ENCODE measurements around the gene WDR41.
"Not testable (repeated sequence)": the region's sequence is repeated elsewhere in the genome, so short reads cannot be mapped to it uniquely, and the experiment has no call there.

Gene WDR41

DNA sequence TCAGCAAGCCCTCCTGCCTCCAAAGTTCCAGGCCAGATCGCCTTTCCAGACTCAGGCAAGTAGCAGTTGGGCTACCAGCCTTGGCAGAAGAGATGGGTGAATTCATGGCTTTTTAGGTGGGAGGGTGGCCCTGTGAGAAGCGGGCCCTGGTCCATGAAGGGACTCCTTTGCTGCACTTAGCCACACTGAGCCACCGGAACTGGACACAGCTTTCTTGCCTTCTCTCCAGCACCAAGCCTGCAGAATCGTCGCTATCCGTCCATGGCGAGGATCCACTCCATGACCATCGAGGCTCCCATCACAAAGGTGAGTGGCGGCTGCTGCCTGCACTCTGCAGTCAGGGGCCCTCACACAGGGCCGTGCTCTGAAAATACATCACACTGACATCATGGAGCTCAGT is 85.0 kb downstream of the WDR41 start:
- no peaks in the 10 kb centered on the region for H3K36me3 Mint-ChIP-seq (ENCODE audit: low read depth)
- H3K4me3 Mint-ChIP-seq = no peak overlapping the region
- H3K27ac Mint-ChIP-seq = no peak overlapping the region
- peaks cover 19% of the 10 kb centered on the region for H3K27me3 Mint-ChIP-seq (ENCODE audit: low read depth)
- H3K9me3 Mint-ChIP-seq = no peaks in the 10 kb centered on the region
- H3K4me1 Mint-ChIP-seq (ENCODE audit: low read depth) = peaks cover 4% of the 10 kb centered on the region

DNA sequence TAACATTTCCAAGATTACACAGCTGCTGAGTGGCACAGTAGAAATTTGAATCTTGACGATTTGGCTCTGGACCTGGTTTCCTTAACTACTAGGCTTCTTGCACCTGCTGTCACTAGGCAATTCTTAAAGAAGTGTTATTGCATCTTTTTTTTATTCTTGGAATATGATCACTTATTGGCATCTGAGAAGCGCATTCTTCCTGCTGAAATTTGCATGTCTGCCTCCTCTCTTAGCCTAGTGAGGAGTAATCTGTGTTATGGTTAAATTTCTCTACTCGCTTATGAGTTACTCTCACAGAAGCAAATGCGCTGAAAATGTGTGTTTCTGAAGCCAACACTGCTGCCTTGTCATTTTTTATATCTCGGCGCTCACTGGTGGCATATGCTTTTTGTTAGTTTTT is 89.3 kb downstream of the WDR41 start:
- no peaks in the 10 kb centered on the region for H3K36me3 Mint-ChIP-seq (ENCODE audit: low read depth)
- H3K9me3 Mint-ChIP-seq = no peaks in the 10 kb centered on the region
- H3K4me3 Mint-ChIP-seq = no peak overlapping the region
- H3K27me3 Mint-ChIP-seq (ENCODE audit: low read depth) = peaks cover 22% of the 10 kb centered on the region
- peaks cover 2% of the 10 kb centered on the region for H3K4me1 Mint-ChIP-seq (ENCODE audit: low read depth)
- H3K27ac Mint-ChIP-seq = no peak overlapping the region

DNA sequence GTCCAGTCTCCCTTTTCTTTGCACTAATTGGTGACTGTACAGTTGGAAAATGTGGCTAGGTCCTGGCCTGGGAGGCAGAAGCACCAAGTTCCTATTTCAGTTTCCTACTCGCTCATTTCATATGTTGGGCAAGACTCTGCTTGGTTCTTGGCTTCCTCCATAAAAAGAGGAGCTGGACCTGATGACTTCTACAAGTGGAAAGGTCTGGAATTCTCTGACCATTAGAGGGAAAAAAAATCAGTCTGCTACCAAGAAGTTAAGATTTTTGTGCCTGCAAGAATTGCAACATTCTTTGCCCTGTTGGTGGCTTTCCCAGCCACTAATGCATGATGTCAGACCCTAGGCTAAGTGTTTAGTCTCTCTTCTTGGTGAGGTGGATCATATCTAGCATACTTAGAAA is 91.5 kb downstream of the WDR41 start:
- Mint-ChIP-seq H3K27ac (no peak overlapping the region), H3K9me3 (no peaks in the 10 kb centered on the region), H3K27me3 (ENCODE audit: low read depth) (peaks cover 12% of the 10 kb centered on the region), H3K36me3 (ENCODE audit: low read depth) (no peaks in the 10 kb centered on the region), H3K4me1 (ENCODE audit: low read depth) (peaks cover 4% of the 10 kb centered on the region), H3K4me3 (no peak overlapping the region)

DNA sequence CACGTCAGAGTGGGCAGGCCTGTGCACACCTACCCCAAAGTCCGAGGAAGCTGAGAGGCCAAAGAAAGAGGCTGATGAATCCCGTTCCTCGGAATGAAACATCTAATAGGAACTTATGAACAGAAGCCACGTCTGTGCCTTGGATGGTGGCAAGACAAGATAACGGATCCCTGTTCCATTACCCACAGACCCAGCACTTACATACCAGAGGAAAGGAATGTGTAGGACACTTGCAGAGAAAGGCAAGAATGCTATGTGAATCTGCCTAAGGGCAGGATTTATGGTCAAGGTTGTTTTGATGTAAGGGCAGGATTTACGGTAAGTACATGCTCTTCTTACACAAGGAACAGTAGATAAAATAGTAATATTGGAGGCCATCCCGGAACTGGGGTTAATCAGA is 93.2 kb downstream of the WDR41 start:
- Mint-ChIP-seq H3K4me1 (ENCODE audit: low read depth) (peaks cover 2% of the 10 kb centered on the region), H3K4me3 (no peak overlapping the region), H3K9me3 (no peaks in the 10 kb centered on the region), H3K27me3 (ENCODE audit: low read depth) (peaks cover 12% of the 10 kb centered on the region), H3K27ac (no peak overlapping the region), H3K36me3 (ENCODE audit: low read depth) (no peaks in the 10 kb centered on the region)

DNA sequence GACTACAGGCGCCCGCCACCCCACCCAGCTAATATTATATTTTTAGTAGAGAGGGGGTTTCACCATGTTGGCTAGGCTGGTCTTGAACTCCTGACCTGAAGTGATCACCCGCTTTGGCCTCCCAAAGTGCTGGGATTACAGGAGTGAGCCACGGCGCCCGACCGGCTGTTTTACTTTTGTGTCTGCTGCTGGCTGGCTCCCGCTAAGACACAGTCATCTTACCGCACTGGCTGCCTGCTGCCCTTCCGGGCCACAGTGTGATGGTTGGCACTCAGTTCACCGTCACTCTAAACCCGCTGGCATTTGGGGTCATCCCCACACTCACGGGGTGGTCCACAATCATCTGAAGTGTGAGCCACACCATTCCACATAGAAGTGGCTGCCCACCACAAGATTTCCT is 93.7 kb downstream of the WDR41 start:
- Mint-ChIP-seq H3K9me3 (no peaks in the 10 kb centered on the region), H3K36me3 (ENCODE audit: low read depth) (no peaks in the 10 kb centered on the region), H3K27ac (no peak overlapping the region), H3K4me1 (ENCODE audit: low read depth) (peaks cover 2% of the 10 kb centered on the region), H3K27me3 (ENCODE audit: low read depth) (peaks cover 12% of the 10 kb centered on the region), H3K4me3 (no peak overlapping the region)

DNA sequence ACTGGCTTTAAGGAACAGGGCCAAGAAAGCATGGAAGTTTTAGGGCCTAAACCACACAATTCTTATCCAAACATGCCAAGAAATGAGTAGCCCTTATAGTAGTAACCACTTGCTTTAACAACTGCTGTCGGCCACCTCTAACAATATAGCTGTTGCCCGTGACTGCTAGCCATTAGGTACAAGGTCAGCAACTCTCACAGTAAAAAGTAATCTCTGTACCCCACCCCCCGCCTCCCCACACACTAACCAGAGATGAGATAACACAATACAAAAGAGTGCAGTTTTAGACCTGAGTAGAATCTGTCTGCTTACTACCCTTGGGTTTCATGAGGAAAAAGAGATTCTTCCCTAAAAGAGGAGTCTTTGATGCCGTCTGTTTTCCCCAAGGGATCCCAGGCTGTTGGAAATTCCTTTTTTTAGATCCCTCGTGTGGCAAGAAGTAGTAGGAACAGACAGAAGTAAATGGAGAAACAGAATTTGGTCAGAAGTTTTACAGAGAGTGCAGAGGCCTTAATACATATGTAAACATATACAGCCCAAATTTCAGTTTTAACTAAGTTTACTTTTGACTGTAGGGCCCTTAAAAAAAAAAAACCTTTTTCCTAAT is 94.3 kb downstream of the WDR41 start:
- Mint-ChIP-seq H3K9me3 (no peaks in the 10 kb centered on the region), H3K4me1 (ENCODE audit: low read depth) (peaks cover 2% of the 10 kb centered on the region), H3K27ac (no peak overlapping the region), H3K36me3 (ENCODE audit: low read depth) (no peaks in the 10 kb centered on the region), H3K27me3 (ENCODE audit: low read depth) (peaks cover 12% of the 10 kb centered on the region), H3K4me3 (no peak overlapping the region)

DNA sequence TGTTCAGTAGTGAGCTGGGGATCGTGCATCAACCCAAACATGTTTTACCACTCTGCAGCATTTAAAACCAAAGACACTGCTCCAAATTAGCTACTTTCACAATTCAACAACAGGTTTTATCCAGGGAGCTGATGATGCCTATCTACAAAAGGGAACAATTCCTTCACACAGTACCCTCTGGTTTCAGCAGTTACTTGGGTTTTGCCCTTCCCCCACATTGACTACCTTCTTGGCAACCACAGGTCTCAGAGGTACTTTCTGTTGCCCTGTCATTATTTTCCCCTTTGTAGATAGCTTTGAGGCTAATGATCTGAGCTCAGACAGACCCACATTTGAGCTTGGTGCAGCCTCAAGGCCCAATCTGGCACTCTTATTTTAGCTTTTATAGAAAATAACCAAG is 96.1 kb downstream of the WDR41 start:
- no peaks in the 10 kb centered on the region for H3K9me3 Mint-ChIP-seq
- H3K4me3 Mint-ChIP-seq = no peak overlapping the region
- peaks cover 7% of the 10 kb centered on the region for H3K27me3 Mint-ChIP-seq (ENCODE audit: low read depth)
- peaks cover 2% of the 10 kb centered on the region for H3K4me1 Mint-ChIP-seq (ENCODE audit: low read depth)
- no peaks in the 10 kb centered on the region for H3K36me3 Mint-ChIP-seq (ENCODE audit: low read depth)
- no peak overlapping the region for H3K27ac Mint-ChIP-seq

DNA sequence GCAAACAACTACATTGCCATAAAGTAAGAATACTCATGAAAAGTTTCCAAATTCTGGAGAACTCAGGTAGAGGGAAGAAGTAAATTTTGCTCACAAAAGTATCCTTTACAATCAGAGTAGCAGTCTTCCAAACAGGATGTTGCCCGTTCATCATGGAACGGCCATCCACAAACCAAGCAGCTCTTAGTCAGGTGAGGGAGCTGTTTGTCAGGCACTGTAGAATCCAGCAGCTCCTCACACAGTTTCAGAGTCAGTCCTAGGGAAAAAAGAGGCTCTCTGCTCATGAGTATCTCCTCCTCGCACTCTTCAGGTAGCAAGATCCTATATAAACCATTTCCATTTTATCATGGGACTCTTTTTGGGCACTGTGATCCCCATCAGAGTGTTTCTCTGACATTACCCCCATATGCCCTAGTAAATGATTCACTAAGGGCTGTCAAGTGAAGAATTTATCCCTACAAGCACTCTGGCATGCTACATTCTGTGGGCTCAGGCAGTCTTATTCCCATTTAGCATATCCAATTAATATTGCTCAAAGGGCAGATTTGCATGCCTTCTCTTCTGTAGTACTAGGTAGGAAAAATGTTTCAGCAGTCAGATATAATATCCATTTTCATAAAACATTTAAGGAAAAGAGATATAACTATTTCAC is 97.9 kb downstream of the WDR41 start:
- H3K36me3 Mint-ChIP-seq (ENCODE audit: low read depth) = no peaks in the 10 kb centered on the region
- no peak overlapping the region for H3K27ac Mint-ChIP-seq
- H3K4me1 Mint-ChIP-seq (ENCODE audit: low read depth) = peaks cover 6% of the 10 kb centered on the region
- no peaks in the 10 kb centered on the region for H3K9me3 Mint-ChIP-seq
- H3K27me3 Mint-ChIP-seq (ENCODE audit: low read depth) = no peaks in the 10 kb centered on the region
- no peak overlapping the region for H3K4me3 Mint-ChIP-seq

DNA sequence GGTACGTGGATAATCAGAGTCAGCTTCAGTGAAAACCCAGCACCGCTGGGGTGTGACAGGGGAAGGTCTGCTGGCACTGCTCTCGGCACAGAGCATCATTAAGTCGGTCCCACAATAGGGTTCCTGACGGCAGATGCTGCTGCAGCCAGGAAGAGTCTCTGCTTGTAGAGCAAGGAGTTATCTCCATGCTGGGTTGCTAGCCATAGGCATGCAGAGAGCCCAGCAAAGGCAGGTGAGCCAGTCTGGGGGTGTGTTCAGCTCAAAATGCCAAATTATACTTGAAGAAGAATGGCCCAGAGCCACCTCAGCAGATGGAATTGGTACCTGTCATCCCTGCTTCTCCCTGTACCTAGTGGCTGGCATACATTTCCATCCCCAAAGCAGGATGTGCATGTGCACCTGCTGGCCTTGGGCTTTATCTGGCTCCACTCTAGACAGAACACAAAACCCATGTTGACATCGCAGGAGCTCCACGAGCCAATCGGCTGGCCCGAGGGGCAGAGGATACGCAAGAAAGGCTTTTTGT is 100.8 kb downstream of the WDR41 start:
- Mint-ChIP-seq H3K9me3 (peaks cover 9% of the 10 kb centered on the region), H3K4me1 (ENCODE audit: low read depth) (peaks cover 6% of the 10 kb centered on the region), H3K4me3 (no peak overlapping the region), H3K27me3 (ENCODE audit: low read depth) (no peaks in the 10 kb centered on the region), H3K27ac (no peak overlapping the region), H3K36me3 (ENCODE audit: low read depth) (no peaks in the 10 kb centered on the region)

DNA sequence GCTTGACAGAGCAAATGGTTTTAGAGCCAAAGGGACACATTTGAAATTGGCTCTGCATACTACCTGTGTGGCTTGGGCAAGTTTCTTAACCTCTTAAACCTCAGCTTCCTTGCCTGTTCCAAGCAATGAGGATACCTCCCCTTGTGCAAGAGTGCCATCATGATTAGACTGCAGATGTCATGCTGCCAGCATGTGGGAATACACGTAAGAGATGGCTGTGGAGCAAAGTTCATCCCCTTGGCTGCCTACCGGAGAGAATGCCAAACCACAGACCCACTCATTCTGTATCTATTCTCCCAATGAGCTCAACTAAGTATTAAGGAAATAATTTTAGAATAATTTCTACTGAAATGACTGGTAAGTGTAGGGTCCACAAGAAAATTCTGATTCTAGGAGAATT is 101.3 kb downstream of the WDR41 start:
- H3K27ac Mint-ChIP-seq = no peak overlapping the region
- peaks cover 4% of the 10 kb centered on the region for H3K4me1 Mint-ChIP-seq (ENCODE audit: low read depth)
- peaks cover 12% of the 10 kb centered on the region for H3K9me3 Mint-ChIP-seq
- no peak overlapping the region for H3K4me3 Mint-ChIP-seq
- no peaks in the 10 kb centered on the region for H3K36me3 Mint-ChIP-seq (ENCODE audit: low read depth)
- H3K27me3 Mint-ChIP-seq (ENCODE audit: low read depth) = no peaks in the 10 kb centered on the region

DNA sequence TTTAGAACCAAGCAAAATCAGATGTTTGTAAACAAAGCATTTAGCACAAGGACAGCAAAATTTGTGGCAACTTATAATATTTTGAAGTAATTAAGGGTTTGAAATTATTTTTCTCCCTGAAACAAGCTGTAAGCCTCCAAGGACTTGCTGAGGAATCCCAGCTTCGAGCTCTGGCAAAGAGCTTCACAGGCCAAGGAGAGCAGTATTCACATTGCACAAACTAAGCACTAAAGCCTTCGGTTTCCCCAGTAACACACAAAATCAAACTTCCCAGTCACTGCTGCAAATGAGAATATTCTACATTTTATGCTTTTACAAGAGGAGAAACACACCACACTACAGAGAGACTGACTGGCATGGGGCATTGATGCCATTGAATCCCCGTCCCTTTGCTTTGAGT is 101.9 kb downstream of the WDR41 start:
- Mint-ChIP-seq H3K27ac (no peak overlapping the region), H3K27me3 (ENCODE audit: low read depth) (no peaks in the 10 kb centered on the region), H3K4me1 (ENCODE audit: low read depth) (peaks cover 4% of the 10 kb centered on the region), H3K36me3 (ENCODE audit: low read depth) (peaks cover under 1% of the 10 kb centered on the region), H3K9me3 (peaks cover 16% of the 10 kb centered on the region), H3K4me3 (no peak overlapping the region)

DNA sequence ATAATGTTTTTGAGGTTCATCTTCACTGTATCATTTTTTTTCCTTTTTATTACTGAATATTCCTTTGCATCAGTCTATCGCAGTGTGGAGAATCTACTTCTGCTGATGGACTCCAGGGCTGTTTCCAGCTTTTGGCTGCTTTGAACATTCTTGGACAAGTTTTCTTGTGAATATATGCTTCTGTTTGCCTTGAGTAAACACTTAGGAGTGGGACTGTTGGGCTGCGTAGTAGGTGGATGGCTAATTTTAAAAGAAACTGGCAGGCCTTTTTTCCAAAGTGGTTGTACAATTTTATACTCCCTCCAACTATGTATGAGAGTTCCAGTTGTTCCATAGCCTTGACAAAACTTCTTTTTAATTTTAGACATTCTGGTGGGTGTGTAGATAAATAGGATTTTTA is 102.4 kb downstream of the WDR41 start:
- Mint-ChIP-seq H3K36me3 (ENCODE audit: low read depth) (peaks cover 2% of the 10 kb centered on the region), H3K27ac (no peak overlapping the region), H3K9me3 (peaks cover 18% of the 10 kb centered on the region), H3K4me1 (ENCODE audit: low read depth) (peaks cover 4% of the 10 kb centered on the region), H3K27me3 (ENCODE audit: low read depth) (no peaks in the 10 kb centered on the region), H3K4me3 (no peak overlapping the region)

DNA sequence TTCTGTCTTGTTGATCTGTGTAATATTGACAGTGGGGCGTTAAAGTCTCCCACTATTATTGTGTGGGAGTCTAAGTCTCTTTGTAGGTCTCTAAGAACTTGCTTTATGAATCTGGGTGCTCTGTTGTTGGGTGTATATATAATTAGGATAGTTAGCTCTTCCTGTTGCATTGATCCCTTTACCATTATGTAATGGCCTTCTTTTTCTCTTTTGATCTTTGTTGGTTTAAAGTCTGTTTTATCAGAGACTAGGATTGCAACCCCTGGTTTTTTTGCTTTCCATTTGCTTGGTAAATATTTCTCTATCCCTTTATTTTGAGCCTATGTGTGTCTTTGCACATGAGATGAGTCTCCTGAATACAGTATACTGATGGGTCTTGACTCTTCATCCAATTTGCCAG is 105.8 kb downstream of the WDR41 start:
- H3K36me3 Mint-ChIP-seq (ENCODE audit: low read depth); H3K4me3 Mint-ChIP-seq; H3K27ac Mint-ChIP-seq; H3K4me1 Mint-ChIP-seq (ENCODE audit: low read depth); H3K27me3 Mint-ChIP-seq (ENCODE audit: low read depth): not testable (repeated sequence)
- peaks cover 18% of the 10 kb centered on the region for H3K9me3 Mint-ChIP-seq

DNA sequence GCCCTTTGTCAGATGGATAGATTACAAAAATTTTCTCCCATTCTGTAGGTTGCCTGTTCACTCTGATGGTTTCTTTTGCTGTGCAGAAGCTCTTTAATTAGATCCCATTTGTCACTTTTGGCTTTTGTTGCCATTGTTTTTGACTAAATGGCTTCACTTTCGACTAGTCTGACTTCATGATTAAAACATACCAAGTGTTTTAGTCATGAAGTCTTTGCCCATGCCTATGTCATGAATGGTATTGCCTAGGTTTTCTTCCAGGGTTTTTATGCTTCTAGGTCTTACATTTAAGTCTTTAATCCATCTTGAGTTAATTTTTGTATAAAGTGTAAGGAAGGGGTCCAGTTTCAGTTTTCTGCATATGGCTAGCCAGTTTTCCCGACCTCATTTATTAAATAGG is 108.8 kb downstream of the WDR41 start:
- not testable (repeated sequence) for H3K27me3 Mint-ChIP-seq (ENCODE audit: low read depth); H3K27ac Mint-ChIP-seq; H3K36me3 Mint-ChIP-seq (ENCODE audit: low read depth); H3K4me3 Mint-ChIP-seq
- peaks cover 27% of the 10 kb centered on the region for H3K4me1 Mint-ChIP-seq (ENCODE audit: low read depth)
- H3K9me3 Mint-ChIP-seq = peaks cover 24% of the 10 kb centered on the region
